ENCODE data around the gene AP3S2. TPM values are rescaled to one million over a fixed set of nuclear protein-coding genes. Genes with fewer than 3 reads are reported as not detected.

The AP3S2 gene
- total RNA-seq, 6 experiments from 2014 or later, result 30.9 to 37.9 (median 33.4) TPM

- no peak for TF ChIP-seq CTCF (IDR thresholded peaks at IDR 0.05)
- peak; percentile 76 for DNase-seq
- H3K27ac Mint-ChIP-seq, result peak overlapping the region; percentile 92
- 0 out of 2 replicates have a peak, but pooled peaks cover 14% of the 10 kb centered on the region for H3K36me3 Mint-ChIP-seq (ENCODE audit: low read depth)
- no peaks in the 10 kb centered on the region for H3K9me3 Mint-ChIP-seq
- H3K4me1 Mint-ChIP-seq (ENCODE audit: low read depth), result peaks cover 65% of the 10 kb centered on the region
- peaks cover 5% of the 10 kb centered on the region; the same call in 1 of the 2 replicates for H3K27me3 Mint-ChIP-seq (ENCODE audit: insufficient read depth)
- peak overlapping the region; percentile 57 for H3K4me3 Mint-ChIP-seq
These were observed 111.7 kb downstream of the AP3S2 start for GRCh38 chr15:89781891-89782618.

GRCh38 chr15:89781055-89781454 lies 112.7 kb downstream of the AP3S2 start:
- Mint-ChIP-seq H3K9me3 (no peaks in the 10 kb centered on the region), H3K27ac (peak overlapping the region; percentile 92), H3K27me3 (ENCODE audit: insufficient read depth) (peaks cover 5% of the 10 kb centered on the region; the same call in 1 of the 2 replicates), H3K36me3 (ENCODE audit: low read depth) (0 out of 2 replicates have a peak, but pooled peaks cover 8% of the 10 kb centered on the region), H3K4me3 (no peak overlapping the region), H3K4me1 (ENCODE audit: low read depth) (peaks cover 58% of the 10 kb centered on the region)
- DNase-seq, result no peak
- no peak for TF ChIP-seq CTCF (IDR thresholded peaks at IDR 0.05)

GRCh38 chr15:89780601-89781000 lies 113.2 kb downstream of the AP3S2 start:
- Mint-ChIP-seq H3K36me3 (ENCODE audit: low read depth) (0 out of 2 replicates have a peak, but pooled peaks cover 4% of the 10 kb centered on the region), H3K9me3 (no peaks in the 10 kb centered on the region), H3K27ac (peak overlapping the region; percentile 92), H3K4me1 (ENCODE audit: low read depth) (peaks cover 53% of the 10 kb centered on the region), H3K4me3 (no peak overlapping the region), H3K27me3 (ENCODE audit: insufficient read depth) (peaks cover 5% of the 10 kb centered on the region; the same call in 1 of the 2 replicates)
- no peak for DNase-seq
- no peak for TF ChIP-seq CTCF (IDR thresholded peaks at IDR 0.05)

Small RNA genes lying within 50 kb of the gene (microRNA-seq; reads per million reads assigned to microRNA genes)
- gene MIR5009 (not detected), gene MIR5094 (not detected)

Other genes with a start within 250 kb of the AP3S2 start
- gene KIF7, start 238.5 kb downstream of the AP3S2 start, total RNA-seq (2021; fragmentation: NEBNext Ultra II Directional; extraction: Animal tissue kit (Norgen Biotek cat#: 25700)), result 10 to 100 TPM; 21.9 to 27.3 (median 24.5) TPM
- not detected for gene PLIN1, start 214.6 kb downstream of the AP3S2 start, total RNA-seq (2021; fragmentation: NEBNext Ultra II Directional; extraction: Animal tissue kit (Norgen Biotek cat#: 25700))
- 1 to 10 TPM; 2.1 to 4.6 (median 3.0) TPM for gene PEX11A, start 203.2 kb downstream of the AP3S2 start, total RNA-seq (2021; fragmentation: NEBNext Ultra II Directional; extraction: Animal tissue kit (Norgen Biotek cat#: 25700))
- gene WDR93, start 203.2 kb downstream of the AP3S2 start, total RNA-seq (2021; fragmentation: NEBNext Ultra II Directional; extraction: Animal tissue kit (Norgen Biotek cat#: 25700)), result under 1 TPM in 1 of 6 experiments, not detected in 5; 0.21 TPM
- under 1 TPM; 0.13 to 0.57 (median 0.26) TPM for gene MESP1, start 142.7 kb downstream of the AP3S2 start, total RNA-seq (2021; fragmentation: NEBNext Ultra II Directional; extraction: Animal tissue kit (Norgen Biotek cat#: 25700))
- under 1 TPM in 3 of 6 experiments, not detected in 3; 0.19 to 0.26 (median 0.21) TPM for gene MESP2, start 117.7 kb downstream of the AP3S2 start, total RNA-seq (2021; fragmentation: NEBNext Ultra II Directional; extraction: Animal tissue kit (Norgen Biotek cat#: 25700))
- 100 to 1,000 TPM; 502 to 857 (median 524) TPM for gene ANPEP, start 79.1 kb downstream of the AP3S2 start, total RNA-seq (2021; fragmentation: NEBNext Ultra II Directional; extraction: Animal tissue kit (Norgen Biotek cat#: 25700))
- 10 to 100 TPM in 4 of 6 experiments, 1 to 10 TPM in 2; 5.8 to 11.8 (median 10.9) TPM for gene ARPIN, start 19.0 kb upstream of the AP3S2 start, total RNA-seq (2021; fragmentation: NEBNext Ultra II Directional; extraction: Animal tissue kit (Norgen Biotek cat#: 25700))
- gene ZNF710, start 107.3 kb upstream of the AP3S2 start, total RNA-seq (2021; fragmentation: NEBNext Ultra II Directional; extraction: Animal tissue kit (Norgen Biotek cat#: 25700)), result 10 to 100 TPM; 17.6 to 23.3 (median 20.3) TPM
- 10 to 100 TPM; 26.3 to 32.4 (median 28.9) TPM for gene IDH2, start 208.5 kb upstream of the AP3S2 start, total RNA-seq (2021; fragmentation: NEBNext Ultra II Directional; extraction: Animal tissue kit (Norgen Biotek cat#: 25700))

Data from HFFc6 (cell line).